BE2C (cell line): Measurements from ENCODE around the gene TMEM132C.

ENCODE experiments used
- DNase-seq: peaks from one replicate; pipeline ENCODE4 v3.0.0-alpha.2; 2020
- H3K27me3 ChIP-seq: fragments of 250-450 bp; sonication (Bioruptor Pico); 2 replicates; pipeline ENCODE4 v1.5.1; 2020; ENCODE audit warnings: mild to moderate bottlenecking
- H3K36me3 ChIP-seq: fragments of 250-450 bp; sonication (Bioruptor Pico); 2 replicates; pipeline ENCODE4 v1.5.1; 2020; ENCODE audit warnings: mild to moderate bottlenecking
- H3K4me1 ChIP-seq: fragments of 250-450 bp; sonication (Bioruptor Pico); 2 replicates; pipeline ENCODE4 v1.5.1; 2020
- H3K4me3 ChIP-seq: 2 replicates; pipeline ENCODE4 v1.5.1; 2011; ENCODE audit warnings: low read depth, low read length
- H3K9me3 ChIP-seq: fragments of 250-450 bp; sonication (Bioruptor Pico); 2 replicates; pipeline ENCODE4 v1.5.1; 2020
- CTCF ChIP-seq: IDR thresholded peaks from 2 replicates; pipeline ENCODE4 v1.5.1; 2012; ENCODE audit warnings: mild to moderate bottlenecking, low read depth, low read length

Gene TMEM132C

DNA sequence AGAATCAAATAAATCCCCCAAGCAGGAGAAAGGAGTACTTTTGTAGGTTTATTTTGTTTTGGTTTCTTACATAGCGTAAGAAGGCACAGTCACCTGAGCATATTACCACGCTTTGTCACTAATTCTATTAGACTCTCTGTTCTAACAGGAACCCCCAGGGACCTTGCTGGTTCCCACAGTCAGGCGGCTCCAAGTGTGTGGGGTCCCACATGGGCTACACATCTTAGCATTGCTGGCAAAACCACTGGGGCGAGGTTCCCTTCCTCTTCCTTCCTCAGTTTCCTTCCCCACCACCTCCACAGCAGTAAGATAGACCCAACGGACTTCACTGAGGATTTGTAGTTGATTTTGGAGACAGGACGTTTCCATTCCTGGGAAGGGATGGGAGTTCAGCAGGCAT is 49.1 kb downstream of the TMEM132C start:
- Histone ChIP-seq H3K4me1 (no peaks in the 10 kb centered on the region), H3K9me3 (peaks cover 3% of the 10 kb centered on the region; the same call in 1 of the 2 replicates), H3K4me3 (no peak overlapping the region), H3K27me3 (no peaks in the 10 kb centered on the region), H3K36me3 (no peaks in the 10 kb centered on the region)
- DNase-seq, result no peak
- TF ChIP-seq CTCF, result no peak

DNA sequence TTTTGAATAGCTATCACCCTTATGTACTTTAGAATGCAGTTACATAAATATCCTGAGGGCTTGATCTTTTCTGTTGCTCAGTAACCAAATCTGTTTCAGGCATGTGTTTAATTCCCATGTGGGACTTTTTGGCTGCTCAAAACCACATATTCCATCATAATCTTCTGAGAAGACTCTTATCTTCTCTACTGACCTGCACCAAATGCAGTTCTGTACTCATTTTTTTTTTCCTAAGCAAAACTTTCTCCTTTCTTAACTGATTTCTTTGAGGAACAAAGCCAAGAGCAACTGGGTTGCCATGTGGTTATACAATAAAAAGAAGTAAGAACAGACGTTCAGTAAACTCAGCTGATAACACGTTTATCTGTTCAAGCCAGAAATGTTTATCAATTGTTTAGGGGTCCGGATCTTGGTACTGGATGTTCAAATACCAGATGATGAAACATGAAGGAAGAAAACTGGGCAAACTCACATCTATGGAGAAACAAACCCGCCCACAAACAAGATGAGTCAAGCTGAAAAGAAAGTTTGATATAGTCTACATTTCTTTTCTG is 50.1 kb downstream of the TMEM132C start:
- H3K4me1 ChIP-seq, result no peaks in the 10 kb centered on the region
- no peak for DNase-seq

GRCh38 chr12:128318341-128318740 is 51.4 kb downstream of the TMEM132C start:
- DNase-seq, result no peak
- Histone ChIP-seq H3K9me3 (no peaks in the 10 kb centered on the region), H3K4me3 (no peak overlapping the region), H3K4me1 (no peaks in the 10 kb centered on the region), H3K36me3 (no peaks in the 10 kb centered on the region), H3K27me3 (no peaks in the 10 kb centered on the region)
- no peak for TF ChIP-seq CTCF

More for the DNA sequence above, 50.1 kb downstream of the TMEM132C start:
- Histone ChIP-seq H3K4me3 (no peak overlapping the region), H3K27me3 (no peaks in the 10 kb centered on the region), H3K36me3 (no peaks in the 10 kb centered on the region), H3K9me3 (peaks cover 3% of the 10 kb centered on the region; the same call in 1 of the 2 replicates)
- TF ChIP-seq CTCF, result no peak

GRCh38 chr12:128318946-128319345 is 52.0 kb downstream of the TMEM132C start:
- Histone ChIP-seq H3K27me3 (no peaks in the 10 kb centered on the region), H3K4me1 (no peaks in the 10 kb centered on the region), H3K36me3 (no peaks in the 10 kb centered on the region), H3K9me3 (no peaks in the 10 kb centered on the region), H3K4me3 (no peak overlapping the region)
- DNase-seq, result no peak
- no peak for TF ChIP-seq CTCF

DNA sequence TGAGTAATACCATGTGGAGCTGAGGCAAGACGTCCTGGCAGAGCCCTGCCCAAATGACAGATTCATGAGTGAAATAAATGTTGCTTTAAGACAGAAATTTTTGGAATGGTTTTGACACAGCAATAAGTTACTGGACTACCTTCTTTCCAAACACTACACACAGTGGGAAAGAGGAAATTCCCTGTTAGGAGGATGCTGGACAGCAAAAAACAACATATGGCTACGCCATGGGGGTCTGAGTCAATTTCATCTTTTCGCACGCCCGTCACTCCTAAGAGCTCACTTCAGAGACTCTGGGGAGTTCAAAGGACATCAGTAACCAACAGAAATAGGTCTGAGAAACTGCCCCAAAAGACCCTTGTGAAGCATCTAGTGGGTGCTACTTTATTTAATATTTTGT is 55.4 kb downstream of the TMEM132C start:
- H3K4me1 ChIP-seq, result no peaks in the 10 kb centered on the region
- H3K9me3 ChIP-seq, result no peaks in the 10 kb centered on the region
- no peaks in the 10 kb centered on the region for H3K27me3 ChIP-seq
- DNase-seq, result no peak
- no peaks in the 10 kb centered on the region for H3K36me3 ChIP-seq
- TF ChIP-seq CTCF, result no peak
- H3K4me3 ChIP-seq, result no peak overlapping the region

GRCh38 chr12:128323145-128323920 is 56.4 kb downstream of the TMEM132C start:
- no peak for TF ChIP-seq CTCF
- H3K9me3 ChIP-seq, result no peaks in the 10 kb centered on the region
- H3K36me3 ChIP-seq, result no peaks in the 10 kb centered on the region
- H3K27me3 ChIP-seq, result no peaks in the 10 kb centered on the region
- DNase-seq, result no peak
- no peaks in the 10 kb centered on the region for H3K4me1 ChIP-seq
- no peak overlapping the region for H3K4me3 ChIP-seq
